Activated CD4-positive, CD25-positive, alpha-beta regulatory T cell treated with anti-CD3 and anti-CD28 coated beads, Interleukin-2, amount 50 U/mL, for 24 hours (primary cell): ENCODE results near the gene ADAM23.

Experiments used
- ATAC-seq, 2 donors: fragments of 150-1000 bp; cut with Tn5 transposase; one replicate each; pipeline ENCODE4 v1.10.0; 2021; ENCODE audit warnings: mild to moderate bottlenecking in 1 of 2, moderate library complexity in 1 of 2

ADAM23 gene

DNA sequence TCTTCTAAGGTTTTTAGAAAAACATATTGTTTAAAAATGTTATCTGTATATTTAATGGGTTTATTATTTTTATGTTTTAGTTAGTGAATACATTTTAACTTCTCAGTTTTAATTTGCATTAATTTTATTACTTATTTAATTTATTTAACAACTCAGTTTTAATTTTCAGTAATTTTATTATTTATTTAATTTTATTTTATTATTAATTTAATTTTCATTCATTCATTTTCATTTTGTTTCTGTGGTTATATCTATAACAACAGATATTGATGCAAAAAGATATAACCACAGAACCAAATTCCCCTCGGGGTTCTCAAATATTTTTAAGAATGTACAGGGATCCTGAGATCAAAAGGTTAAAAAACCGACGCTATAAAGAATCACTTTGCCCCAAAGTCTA is 221.9 kb downstream of the ADAM23 start:
- no peak for ATAC-seq
